ENCODE data around the gene CCDC191.

Gene CCDC191

DNA sequence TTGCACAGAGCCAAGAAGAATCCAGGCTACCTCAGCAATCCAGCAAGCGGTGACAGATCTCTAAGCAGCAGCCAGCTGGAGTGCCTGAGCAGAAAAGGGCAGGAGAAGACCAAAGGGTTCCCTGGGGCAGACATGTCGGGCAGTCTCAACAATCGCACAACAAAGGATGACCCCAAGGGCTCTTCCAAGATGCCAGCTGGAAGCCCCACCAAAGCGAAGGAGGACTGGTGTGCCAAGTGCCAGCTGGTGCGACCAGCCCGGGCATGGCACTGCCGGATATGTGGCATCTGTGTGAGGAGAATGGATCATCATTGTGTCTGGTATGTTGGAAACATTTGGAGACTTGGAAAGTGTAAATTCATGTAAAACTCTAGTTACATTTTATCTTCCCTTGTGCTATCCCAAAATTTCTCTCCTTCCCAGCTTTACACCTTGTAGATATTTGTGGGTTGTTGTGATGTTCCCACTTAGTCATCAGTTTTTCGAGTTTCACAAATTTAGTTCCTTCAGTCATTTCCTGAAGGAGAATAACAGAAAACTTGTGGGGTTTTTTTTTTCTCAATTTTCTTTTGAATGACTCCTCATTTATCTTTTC lies 102.1 kb downstream of the CCDC191 start:
- DNase-seq (ENCODE audit: low spot score) = no peak

DNA sequence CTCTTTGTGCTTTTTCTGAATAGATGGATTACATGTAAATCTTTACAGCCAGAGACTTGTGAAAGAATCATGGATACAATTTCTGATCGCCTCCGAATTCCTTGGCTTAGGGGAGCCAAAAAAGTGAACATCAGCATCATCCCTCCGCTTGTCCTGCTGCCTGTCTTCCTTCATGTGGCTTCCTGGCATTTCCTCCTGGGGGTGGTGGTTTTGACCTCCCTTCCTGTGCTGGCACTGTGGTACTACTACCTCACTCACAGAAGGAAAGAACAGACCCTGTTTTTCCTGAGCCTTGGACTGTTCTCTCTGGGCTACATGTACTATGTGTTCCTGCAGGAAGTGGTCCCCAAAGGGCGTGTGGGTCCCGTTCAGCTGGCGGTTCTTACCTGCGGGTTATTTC lies 102.6 kb downstream of the CCDC191 start:
- no peak for DNase-seq (ENCODE audit: low spot score)

- DNase-seq (ENCODE audit: low spot score) = no peak
Observed at GRCh38 chr3:113952921-113953320, 103.4 kb downstream of the CCDC191 start.

- no peak for DNase-seq (ENCODE audit: low spot score)
Observed at GRCh38 chr3:113948015-113948917, 108.1 kb downstream of the CCDC191 start.

DNA sequence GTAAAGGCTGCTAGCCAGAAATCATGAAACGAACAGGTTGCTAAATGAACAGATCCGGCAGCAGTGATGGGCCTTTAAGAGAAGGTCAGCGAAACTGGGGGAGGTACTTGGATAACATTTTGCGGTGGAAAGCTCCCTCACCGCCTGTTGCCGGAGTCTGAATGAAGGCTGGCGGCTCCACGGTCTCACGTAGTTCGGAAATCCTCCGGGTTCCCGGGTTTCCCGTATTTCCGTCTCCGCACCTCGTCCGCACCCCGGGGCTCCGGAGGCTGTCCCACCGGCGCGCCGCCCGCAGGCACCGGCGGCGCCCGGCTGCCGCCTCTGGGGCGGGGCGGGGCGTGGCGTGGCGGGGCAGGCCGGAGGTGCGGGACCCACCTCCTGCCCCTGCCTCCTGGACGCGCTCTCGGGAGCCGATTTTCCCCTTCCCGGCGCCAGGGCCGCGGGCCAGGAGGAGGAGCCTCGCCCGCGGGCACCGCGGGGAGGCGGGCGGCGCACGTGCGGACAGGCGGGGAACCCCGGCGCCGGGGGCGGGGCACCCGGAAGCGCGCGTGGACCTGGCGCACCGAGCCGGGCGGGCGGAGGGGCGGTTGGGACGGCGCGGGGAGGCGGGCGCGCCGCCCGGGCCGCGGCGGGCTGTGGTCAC lies 108.8 kb downstream of the CCDC191 start, which contains the start of gene ZDHHC23:
Gene ZDHHC23, plus strand, starts transcription at position 642 of the 643 bp plus-strand sequence. CDS start 790 bp downstream, outside the sequence.
- peak; percentile 48 for DNase-seq (ENCODE audit: low spot score)

- no peak for DNase-seq (ENCODE audit: low spot score)
Observed at GRCh38 chr3:113946831-113947230, 109.5 kb downstream of the CCDC191 start.

- DNase-seq (ENCODE audit: low spot score) = no peak
Observed at GRCh38 chr3:113927556-113927955, 128.8 kb downstream of the CCDC191 start.

DNA sequence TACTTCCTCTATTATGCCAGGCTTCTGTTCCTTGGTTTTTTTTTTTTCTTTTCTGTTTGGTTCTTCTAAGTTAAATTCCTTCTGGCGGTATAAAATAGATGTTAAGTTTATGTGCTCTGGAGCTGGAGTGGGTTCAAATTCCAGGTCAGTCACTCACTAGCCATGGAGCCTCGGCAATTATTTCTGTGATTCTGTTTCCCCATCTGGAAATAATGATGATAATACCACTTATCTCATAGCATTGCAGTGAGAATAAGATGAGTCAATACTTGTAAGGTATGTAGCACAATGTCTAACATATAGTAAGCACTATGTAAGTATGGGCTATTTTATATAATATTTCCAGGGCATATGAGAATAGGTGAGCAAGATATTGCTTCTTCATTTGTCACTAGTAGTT lies 141.7 kb downstream of the CCDC191 start:
- DNase-seq (ENCODE audit: low spot score) = no peak

All from CD4-positive, alpha-beta T cell treated with Interleukin-6 at 100 ng/mL for 8 hours (primary cell).